OCI-LY7 (cell line): ENCODE data around the gene SEC61B.

Experiments used
- EZH2phosphoT487 ChIP-seq: fragments of 200-600 bp; sonication (generic); IDR thresholded peaks from 2 replicates; pipeline ENCODE4 v1.6.1; 2018; ENCODE audit warnings: low read depth, borderline replicate concordance, mild to moderate bottlenecking, mixed run types, antibody characterized with exemption, low read length, moderate library complexity, mixed read lengths
- TF ChIP-seq, protein P1 (sequence below): fragments of 200-600 bp; sonication (generic); conservative IDR thresholded peaks from 2 replicates; pipeline ENCODE4 v1.5.1; 2014; ENCODE audit warnings: mild to moderate bottlenecking, antibody characterized with exemption, low read length, moderate library complexity, mixed read lengths

DNA sequence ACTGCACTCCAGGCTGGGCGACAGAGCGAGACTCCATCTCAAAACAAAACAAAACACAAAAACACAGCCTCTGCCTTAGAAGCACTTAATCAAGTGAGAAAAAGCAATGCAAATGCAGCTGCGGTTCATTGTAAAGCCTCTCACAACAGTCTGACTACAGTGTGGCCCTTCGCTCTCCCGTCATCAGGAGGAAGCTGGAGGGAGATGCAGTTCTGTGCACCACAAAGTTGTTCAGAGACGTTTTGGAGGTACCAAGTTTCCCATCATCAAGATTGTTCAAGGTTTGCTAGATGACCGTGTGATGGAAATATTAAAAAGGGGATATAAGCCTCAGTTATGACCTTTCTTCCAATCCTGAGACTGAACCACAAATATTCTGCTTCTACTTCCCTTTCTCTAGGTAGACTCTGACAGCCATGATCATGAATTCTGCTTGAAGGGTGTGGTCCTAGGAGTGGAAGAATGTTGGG lies 40.9 kb downstream of the SEC61B start:
- TF ChIP-seq, protein P1, sequence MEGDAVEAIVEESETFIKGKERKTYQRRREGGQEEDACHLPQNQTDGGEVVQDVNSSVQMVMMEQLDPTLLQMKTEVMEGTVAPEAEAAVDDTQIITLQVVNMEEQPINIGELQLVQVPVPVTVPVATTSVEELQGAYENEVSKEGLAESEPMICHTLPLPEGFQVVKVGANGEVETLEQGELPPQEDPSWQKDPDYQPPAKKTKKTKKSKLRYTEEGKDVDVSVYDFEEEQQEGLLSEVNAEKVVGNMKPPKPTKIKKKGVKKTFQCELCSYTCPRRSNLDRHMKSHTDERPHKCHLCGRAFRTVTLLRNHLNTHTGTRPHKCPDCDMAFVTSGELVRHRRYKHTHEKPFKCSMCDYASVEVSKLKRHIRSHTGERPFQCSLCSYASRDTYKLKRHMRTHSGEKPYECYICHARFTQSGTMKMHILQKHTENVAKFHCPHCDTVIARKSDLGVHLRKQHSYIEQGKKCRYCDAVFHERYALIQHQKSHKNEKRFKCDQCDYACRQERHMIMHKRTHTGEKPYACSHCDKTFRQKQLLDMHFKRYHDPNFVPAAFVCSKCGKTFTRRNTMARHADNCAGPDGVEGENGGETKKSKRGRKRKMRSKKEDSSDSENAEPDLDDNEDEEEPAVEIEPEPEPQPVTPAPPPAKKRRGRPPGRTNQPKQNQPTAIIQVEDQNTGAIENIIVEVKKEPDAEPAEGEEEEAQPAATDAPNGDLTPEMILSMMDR: no peak
- TF ChIP-seq EZH2phosphoT487: no peak
